Keratinocyte (primary cell): Measurements from ENCODE around the gene SGCB. TPM values are rescaled to one million over a fixed set of nuclear protein-coding genes. Genes with fewer than 3 reads are reported as not detected.

Experiments used
- DNase-seq: peaks from one replicate; pipeline ENCODE4 v3.0.0-alpha.2; 2011; ENCODE audit warnings: low read depth, missing footprints, low spot score
- FAIRE-seq: peaks from 2 replicates; lab custom pipeline; 2011; peaks lifted over from hg19 to GRCh38; lab: Jason Lieb, UNC
- H2AFZ ChIP-seq: 2 replicates; pipeline ENCODE4 v1.6.0; 2012; ENCODE audit warnings: low read length, control low read depth, inconsistent platforms; ENCODE audit not compliant: control insufficient read depth
- H3K27ac ChIP-seq: 2 replicates; pipeline ENCODE4 v1.5.1; 2011; ENCODE audit warnings: low read length; ENCODE audit not compliant: control insufficient read depth, insufficient read depth
- H3K27me3 ChIP-seq: 3 replicates; pipeline ENCODE4 v1.6.0; 2011; ENCODE audit warnings: low read length; ENCODE audit not compliant: control insufficient read depth, insufficient read depth; ENCODE audit errors: extremely low read depth
- H3K36me3 ChIP-seq, 2 experiments: 2 replicates in 1 of 2; 3 replicates in 1 of 2; pipeline ENCODE4 v1.5.1; 2011; ENCODE audit warnings: low read length in 2 of 2, mild to moderate bottlenecking in 1 of 2; ENCODE audit not compliant: control insufficient read depth in 2 of 2, insufficient read depth in 2 of 2; ENCODE audit errors: extremely low read depth in 1 of 2
- H3K4me1 ChIP-seq: 3 replicates; pipeline ENCODE4 v1.5.1; 2011; ENCODE audit warnings: low read length; ENCODE audit not compliant: control insufficient read depth, insufficient read depth; ENCODE audit errors: extremely low read depth
- H3K4me2 ChIP-seq: 3 replicates; pipeline ENCODE4 v1.6.0; 2011; ENCODE audit warnings: low read depth, low read length; ENCODE audit not compliant: control insufficient read depth, insufficient read depth; ENCODE audit errors: extremely low read depth
- H3K4me3 ChIP-seq, 3 experiments: fragments of 200-600 bp in 1 of 3; sonication (generic) in 1 of 3; 2 replicates in 2 of 3; 3 replicates in 1 of 3; pipeline ENCODE4 v1.5.1; 2011 to 2016; ENCODE audit warnings: low read length in 3 of 3, mild to moderate bottlenecking in 3 of 3, control low read depth in 2 of 3, inconsistent platforms in 1 of 3, low read depth in 1 of 3, mixed read lengths in 1 of 3, mixed run types in 1 of 3, moderate library complexity in 1 of 3; ENCODE audit not compliant: control insufficient read depth in 2 of 3, insufficient read depth in 2 of 3; ENCODE audit errors: extremely low read depth in 1 of 3
- H3K79me2 ChIP-seq: 2 replicates; pipeline ENCODE4 v1.6.0; 2012; ENCODE audit warnings: low read length; ENCODE audit not compliant: control insufficient read depth, insufficient read depth
- H3K9ac ChIP-seq: 3 replicates; pipeline ENCODE4 v1.6.0; 2011; ENCODE audit warnings: low read length; ENCODE audit not compliant: control insufficient read depth, insufficient read depth; ENCODE audit errors: extremely low read depth
- H3K9me1 ChIP-seq: 3 replicates; pipeline ENCODE4 v1.6.0; 2011; ENCODE audit warnings: low read length; ENCODE audit not compliant: control insufficient read depth, insufficient read depth; ENCODE audit errors: extremely low read depth
- H3K9me3 ChIP-seq: 2 replicates; pipeline ENCODE4 v1.5.1; 2012; ENCODE audit warnings: low read depth, low read length; ENCODE audit not compliant: control insufficient read depth
- H4K20me1 ChIP-seq: 3 replicates; pipeline ENCODE4 v1.6.0; 2011; ENCODE audit warnings: low read length; ENCODE audit not compliant: control insufficient read depth, insufficient read depth; ENCODE audit errors: extremely low read depth
- CTCF ChIP-seq, 3 experiments: IDR thresholded peaks in 1 of 3; conservative IDR thresholded peaks in 1 of 3; optimal IDR thresholded peaks in 1 of 3; 2 replicates in 2 of 3; 3 replicates in 1 of 3; pipeline versions ENCODE3 to v1.5.1; 2011; ENCODE audit warnings: low read length in 3 of 3, mild to moderate bottlenecking in 3 of 3, moderate library complexity in 2 of 3, control low read depth in 1 of 3, inconsistent platforms in 1 of 3; ENCODE audit not compliant: insufficient read depth in 2 of 3; ENCODE audit errors: extremely low read depth in 1 of 3
- EZH2 ChIP-seq: IDR thresholded peaks from one replicate; pipeline ENCODE4 v1.6.1; 2012; ENCODE audit warnings: inconsistent platforms, mild to moderate bottlenecking, low read length, moderate library complexity
- dilution Hi-C: fragments of 300-500 bp; cut with MboI; formaldehyde crosslinking; loops from one replicate; pipeline ENCODE4 v1.7.0; 2020; ENCODE audit warnings: low sequenced_read_pairs; ENCODE audit not compliant: extremely low pct_ligation_motif_present
- polyA plus RNA-seq, 5 experiments: library from polyadenylated mRNA; depleted of rRNA in 3 of 5; stranded (reverse) in 3 of 5; stranded (forward) in 1 of 5; unstranded in 1 of 5; fragments of >200 nt; gene quantifications; 1 replicate in 1 of 5; 2 replicates in 3 of 5; 3 replicates in 1 of 5; pipeline versions ENCODE4 v1.2.1 to v1.2.3, GENCODE V29; 2011 to 2012; ENCODE audit warnings: missing spikeins in 2 of 5, low read depth in 1 of 5, low replicate concordance in 1 of 5

SGCB gene
- polyA plus RNA-seq, 1 donor (not counting 4 experiments of a cell fraction or from before 2014, with no cell fraction given): 18.3 TPM

DNA sequence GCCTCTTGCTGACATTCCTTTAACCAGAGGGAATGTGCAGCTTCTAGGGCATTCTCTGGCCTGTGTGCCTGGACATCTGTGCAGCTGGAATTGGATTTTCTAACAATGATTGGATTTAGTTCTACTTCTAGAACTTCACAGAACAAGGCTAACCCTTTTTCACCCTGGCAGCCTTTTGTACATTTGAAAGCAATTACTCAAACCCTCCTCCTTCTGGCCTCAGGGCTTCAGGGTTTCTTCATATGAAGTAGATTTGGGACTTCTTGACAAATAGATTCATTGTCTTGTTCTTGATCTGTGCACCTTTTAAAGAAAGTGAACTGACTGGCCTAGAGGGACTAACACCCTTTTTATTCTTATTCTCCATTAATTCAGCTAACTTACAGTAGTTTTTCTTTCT lies 43.1 kb upstream of the SGCB start:
- Histone ChIP-seq H3K9ac (no peak overlapping the region), H3K9me1 (no peaks in the 10 kb centered on the region), H3K4me2 (no peak overlapping the region), H3K79me2 (no peaks in the 10 kb centered on the region), H2AFZ (no peak overlapping the region), H3K4me3 (no peak overlapping the region), H3K27ac (no peak overlapping the region), H3K27me3 (no peaks in the 10 kb centered on the region), H3K9me3 (no peaks in the 10 kb centered on the region), H3K4me1 (no peaks in the 10 kb centered on the region), H4K20me1 (no peaks in the 10 kb centered on the region), H3K36me3 (peaks cover 0 to 4% of the 10 kb centered on the region in 2 experiments)
- FAIRE-seq (no peak), DNase-seq (no peak)
- dilution Hi-C loops: no loop called here
- TF ChIP-seq CTCF (optimal IDR thresholded peaks at IDR 0.05 in 1 of 3, IDR thresholded peaks at IDR 0.05 in 1 of 3, conservative IDR thresholded peaks at IDR 0.05 in 1 of 3; ENCODE audit: extremely low read depth in 1 of 3, insufficient read depth in 2 of 3, low read length in 3 of 3) (no peak), EZH2 (no peak)

DNA sequence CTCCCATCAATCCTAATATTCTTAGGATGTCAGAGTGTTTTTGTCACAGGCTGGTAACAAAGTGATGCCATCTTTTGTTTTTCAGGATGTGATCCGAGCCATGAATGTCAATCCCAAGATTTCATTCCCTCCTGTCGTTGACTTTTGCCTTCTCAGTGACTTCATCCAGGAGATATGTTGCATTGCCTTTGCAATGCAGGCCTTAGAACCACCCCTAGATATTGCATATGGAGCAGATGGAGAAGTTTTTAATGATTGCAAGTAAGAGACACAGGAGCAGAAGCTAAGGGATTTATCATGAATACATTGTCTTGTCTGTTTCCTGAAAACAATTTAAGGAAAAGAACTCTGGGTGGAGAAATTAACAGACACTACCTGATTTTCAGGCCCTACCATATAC lies 41.6 kb upstream of the SGCB start:
- DNase-seq (no peak), FAIRE-seq (no peak)
- H3K4me1 ChIP-seq: no peaks in the 10 kb centered on the region
- H3K36me3 ChIP-seq: peaks cover 0 to 4% of the 10 kb centered on the region in 2 experiments
- no peak overlapping the region for H3K27ac ChIP-seq
- H3K9me1 ChIP-seq: no peaks in the 10 kb centered on the region
- no peaks in the 10 kb centered on the region for H3K79me2 ChIP-seq
- no peak overlapping the region for H3K4me3 ChIP-seq
- no peaks in the 10 kb centered on the region for H3K9me3 ChIP-seq
- H2AFZ ChIP-seq: no peak overlapping the region
- H3K9ac ChIP-seq: no peak overlapping the region
- no peaks in the 10 kb centered on the region for H3K27me3 ChIP-seq
- H3K4me2 ChIP-seq: no peak overlapping the region
- TF ChIP-seq EZH2 (no peak), CTCF (optimal IDR thresholded peaks at IDR 0.05 in 1 of 3, IDR thresholded peaks at IDR 0.05 in 1 of 3, conservative IDR thresholded peaks at IDR 0.05 in 1 of 3; ENCODE audit: extremely low read depth in 1 of 3, insufficient read depth in 2 of 3, low read length in 3 of 3) (no peak)
- dilution Hi-C loops: no loop called here
- H4K20me1 ChIP-seq: no peaks in the 10 kb centered on the region
